HepG2 (cell line): ENCODE measurements around the gene TBKBP1. TPM values are rescaled to one million over a fixed set of nuclear protein-coding genes. Genes with fewer than 3 reads are reported as not detected.

ENCODE experiments used
- BHLHE40 ChIP-seq: IDR thresholded peaks from 2 replicates; pipeline ENCODE4 v1.6.1; 2011; ENCODE audit warnings: low read length, improper control_type of control experiment
- POLR2G ChIP-seq: fragments of 200-400 bp; formaldehyde crosslinking; IDR thresholded peaks from 2 replicates; pipeline ENCODE4 v1.6.1; 2018; ENCODE audit warnings: mild to moderate bottlenecking, low read depth, low read length, moderate library complexity
- RFXAP ChIP-seq: sonication (generic); formaldehyde crosslinking; IDR thresholded peaks from 2 replicates; pipeline ENCODE4 v1.4.0; 2020; ENCODE audit warnings: missing genetic modification reagents, borderline replicate concordance
- SALL2 ChIP-seq: sonication (generic); formaldehyde crosslinking; IDR thresholded peaks from 2 replicates; pipeline ENCODE4 v1.8.1; 2023; ENCODE audit warnings: mild to moderate bottlenecking, missing genetic modification reagents, inconsistent platforms
- SOX5 ChIP-seq: IDR thresholded peaks from 2 replicates; pipeline ENCODE4 v1.6.1; 2016; ENCODE audit warnings: borderline replicate concordance
- ZNF253 ChIP-seq: sonication (generic); formaldehyde crosslinking; IDR thresholded peaks from 2 replicates; pipeline ENCODE4 v1.8.0; 2022; ENCODE audit warnings: mild to moderate bottlenecking, missing genetic modification reagents, borderline replicate concordance
- ZNF460 ChIP-seq: sonication (generic); formaldehyde crosslinking; IDR thresholded peaks from 2 replicates; pipeline ENCODE4 v1.5.1; 2020; ENCODE audit warnings: missing genetic modification reagents, mild to moderate bottlenecking, borderline replicate concordance
- ZNF510 ChIP-seq: sonication (generic); formaldehyde crosslinking; IDR thresholded peaks from 2 replicates; pipeline ENCODE4 v1.4.0; 2020; ENCODE audit warnings: low read depth, mild to moderate bottlenecking, missing genetic modification reagents
- ZNF782 ChIP-seq: sonication (generic); formaldehyde crosslinking; IDR thresholded peaks from 2 replicates; pipeline ENCODE4 v1.4.0; 2020; ENCODE audit warnings: missing genetic modification reagents, mild to moderate bottlenecking, borderline replicate concordance
- polyA plus RNA-seq, 8 experiments: library from polyadenylated mRNA; depleted of rRNA in 3 of 8; stranded (reverse) in 7 of 8; unstranded in 1 of 8; fragments of >200 nt; fragmentation: Illumina TruSeq in 4 of 8; extraction: Trizol in 4 of 8; gene quantifications; 2 replicates each; pipeline versions ENCODE4 v1.2.1 to v1.2.3, GENCODE V29; 2011 to 2016; ENCODE audit warnings: low read depth in 4 of 8, missing spikeins in 1 of 8, mixed read lengths in 1 of 8; ENCODE audit not compliant: insufficient read depth in 1 of 8
- total RNA-seq, 5 experiments: library from RNA; depleted of rRNA; stranded (reverse); fragments of >200 nt; fragmentation: Illumina TruSeq; extraction: Trizol; gene quantifications; 2 replicates each; pipeline ENCODE4 v1.2.3, GENCODE V29; 2016; ENCODE audit warnings: low read depth in 1 of 5
- TF ChIP-seq, protein P1 (sequence below): IDR thresholded peaks from 2 replicates; pipeline ENCODE4 v1.6.1; 2016
- TF ChIP-seq, protein P2 (sequence below): sonication (generic); formaldehyde crosslinking; IDR thresholded peaks from 2 replicates; pipeline ENCODE4 v1.4.0; 2020; ENCODE audit warnings: mild to moderate bottlenecking, low read depth, missing genetic modification reagents
- TF ChIP-seq, protein P3 (sequence below): sonication (generic); formaldehyde crosslinking; IDR thresholded peaks from 2 replicates; pipeline ENCODE4 v1.9.0; 2021; ENCODE audit warnings: mild to moderate bottlenecking, missing genetic modification reagents

The TBKBP1 gene
- total and polyA plus RNA-seq, 2 of the 13 experiments (the other 11 are each of a cell fraction or from before 2014, with no cell fraction given) = 2.6 to 7.0 TPM

DNA sequence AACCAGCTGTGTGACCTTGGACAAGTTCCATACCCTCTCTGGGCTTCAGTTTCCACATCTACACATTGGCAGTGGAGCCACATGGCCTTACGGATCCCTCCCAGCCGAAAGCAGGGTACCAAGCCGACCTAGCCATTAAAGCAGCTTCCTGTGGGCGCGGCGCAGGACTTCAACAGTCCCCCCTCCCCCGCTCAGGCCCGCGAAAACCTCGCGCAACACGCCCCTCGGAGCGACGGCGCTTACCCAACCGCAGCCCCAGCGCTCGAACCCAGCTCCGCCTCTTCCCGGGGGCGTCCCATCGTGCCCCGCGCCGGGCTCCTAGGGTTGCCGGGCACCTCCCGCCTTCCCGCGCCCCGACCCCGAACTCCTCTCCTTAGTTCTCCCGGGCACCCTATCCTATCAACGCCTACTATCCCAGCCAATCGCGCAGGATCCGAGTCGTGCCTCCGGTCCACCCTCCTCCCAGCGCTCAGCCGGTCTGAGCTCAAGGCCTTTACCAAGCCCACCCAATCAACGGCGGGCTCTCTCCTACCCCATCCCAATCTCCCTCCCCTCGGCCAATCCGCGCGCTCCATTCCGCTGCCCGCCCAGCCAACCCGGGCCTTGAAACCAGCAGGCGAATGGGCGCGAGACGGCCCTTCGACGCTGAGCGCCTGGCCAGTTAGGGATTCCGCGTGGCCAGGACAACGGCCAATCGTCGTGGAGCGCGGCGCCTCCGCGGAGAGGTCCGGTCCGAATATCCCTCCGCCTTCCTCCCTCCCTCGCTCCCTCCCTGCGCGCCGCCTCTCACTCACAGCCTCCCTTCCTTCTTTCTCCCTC is 44.6 kb upstream of the TBKBP1 start, which contains the start of gene KPNB1 (continued):
- TF ChIP-seq, protein P1, sequence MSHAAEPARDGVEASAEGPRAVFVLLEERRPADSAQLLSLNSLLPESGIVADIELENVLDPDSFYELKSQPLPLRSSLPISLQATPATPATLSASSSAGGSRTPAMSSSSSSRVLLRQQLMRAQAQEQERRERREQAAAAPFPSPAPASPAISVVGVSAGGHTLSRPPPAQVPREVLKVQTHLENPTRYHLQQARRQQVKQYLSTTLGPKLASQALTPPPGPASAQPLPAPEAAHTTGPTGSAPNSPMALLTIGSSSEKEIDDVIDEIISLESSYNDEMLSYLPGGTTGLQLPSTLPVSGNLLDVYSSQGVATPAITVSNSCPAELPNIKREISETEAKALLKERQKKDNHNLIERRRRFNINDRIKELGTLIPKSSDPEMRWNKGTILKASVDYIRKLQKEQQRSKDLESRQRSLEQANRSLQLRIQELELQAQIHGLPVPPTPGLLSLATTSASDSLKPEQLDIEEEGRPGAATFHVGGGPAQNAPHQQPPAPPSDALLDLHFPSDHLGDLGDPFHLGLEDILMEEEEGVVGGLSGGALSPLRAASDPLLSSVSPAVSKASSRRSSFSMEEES (CRISPR knock-in tag) = peak; percentile 77
- 0 out of 2 replicates have a peak, but pooled peaks have one; percentile 82 for TF ChIP-seq ZNF510 (CRISPR knock-in tag)
- 0 out of 2 replicates have a peak, but pooled peaks have one; percentile 51 for TF ChIP-seq BHLHE40
- TF ChIP-seq, protein P2, sequence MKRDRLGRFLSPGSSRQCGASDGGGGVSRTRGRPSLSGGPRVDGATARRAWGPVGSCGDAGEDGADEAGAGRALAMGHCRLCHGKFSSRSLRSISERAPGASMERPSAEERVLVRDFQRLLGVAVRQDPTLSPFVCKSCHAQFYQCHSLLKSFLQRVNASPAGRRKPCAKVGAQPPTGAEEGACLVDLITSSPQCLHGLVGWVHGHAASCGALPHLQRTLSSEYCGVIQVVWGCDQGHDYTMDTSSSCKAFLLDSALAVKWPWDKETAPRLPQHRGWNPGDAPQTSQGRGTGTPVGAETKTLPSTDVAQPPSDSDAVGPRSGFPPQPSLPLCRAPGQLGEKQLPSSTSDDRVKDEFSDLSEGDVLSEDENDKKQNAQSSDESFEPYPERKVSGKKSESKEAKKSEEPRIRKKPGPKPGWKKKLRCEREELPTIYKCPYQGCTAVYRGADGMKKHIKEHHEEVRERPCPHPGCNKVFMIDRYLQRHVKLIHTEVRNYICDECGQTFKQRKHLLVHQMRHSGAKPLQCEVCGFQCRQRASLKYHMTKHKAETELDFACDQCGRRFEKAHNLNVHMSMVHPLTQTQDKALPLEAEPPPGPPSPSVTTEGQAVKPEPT (CRISPR knock-in tag) = peak; percentile 96; the same call in 1 of the 2 replicates
- no peak; the same call in 1 of the 2 replicates for TF ChIP-seq ZNF460
- TF ChIP-seq, protein P3, sequence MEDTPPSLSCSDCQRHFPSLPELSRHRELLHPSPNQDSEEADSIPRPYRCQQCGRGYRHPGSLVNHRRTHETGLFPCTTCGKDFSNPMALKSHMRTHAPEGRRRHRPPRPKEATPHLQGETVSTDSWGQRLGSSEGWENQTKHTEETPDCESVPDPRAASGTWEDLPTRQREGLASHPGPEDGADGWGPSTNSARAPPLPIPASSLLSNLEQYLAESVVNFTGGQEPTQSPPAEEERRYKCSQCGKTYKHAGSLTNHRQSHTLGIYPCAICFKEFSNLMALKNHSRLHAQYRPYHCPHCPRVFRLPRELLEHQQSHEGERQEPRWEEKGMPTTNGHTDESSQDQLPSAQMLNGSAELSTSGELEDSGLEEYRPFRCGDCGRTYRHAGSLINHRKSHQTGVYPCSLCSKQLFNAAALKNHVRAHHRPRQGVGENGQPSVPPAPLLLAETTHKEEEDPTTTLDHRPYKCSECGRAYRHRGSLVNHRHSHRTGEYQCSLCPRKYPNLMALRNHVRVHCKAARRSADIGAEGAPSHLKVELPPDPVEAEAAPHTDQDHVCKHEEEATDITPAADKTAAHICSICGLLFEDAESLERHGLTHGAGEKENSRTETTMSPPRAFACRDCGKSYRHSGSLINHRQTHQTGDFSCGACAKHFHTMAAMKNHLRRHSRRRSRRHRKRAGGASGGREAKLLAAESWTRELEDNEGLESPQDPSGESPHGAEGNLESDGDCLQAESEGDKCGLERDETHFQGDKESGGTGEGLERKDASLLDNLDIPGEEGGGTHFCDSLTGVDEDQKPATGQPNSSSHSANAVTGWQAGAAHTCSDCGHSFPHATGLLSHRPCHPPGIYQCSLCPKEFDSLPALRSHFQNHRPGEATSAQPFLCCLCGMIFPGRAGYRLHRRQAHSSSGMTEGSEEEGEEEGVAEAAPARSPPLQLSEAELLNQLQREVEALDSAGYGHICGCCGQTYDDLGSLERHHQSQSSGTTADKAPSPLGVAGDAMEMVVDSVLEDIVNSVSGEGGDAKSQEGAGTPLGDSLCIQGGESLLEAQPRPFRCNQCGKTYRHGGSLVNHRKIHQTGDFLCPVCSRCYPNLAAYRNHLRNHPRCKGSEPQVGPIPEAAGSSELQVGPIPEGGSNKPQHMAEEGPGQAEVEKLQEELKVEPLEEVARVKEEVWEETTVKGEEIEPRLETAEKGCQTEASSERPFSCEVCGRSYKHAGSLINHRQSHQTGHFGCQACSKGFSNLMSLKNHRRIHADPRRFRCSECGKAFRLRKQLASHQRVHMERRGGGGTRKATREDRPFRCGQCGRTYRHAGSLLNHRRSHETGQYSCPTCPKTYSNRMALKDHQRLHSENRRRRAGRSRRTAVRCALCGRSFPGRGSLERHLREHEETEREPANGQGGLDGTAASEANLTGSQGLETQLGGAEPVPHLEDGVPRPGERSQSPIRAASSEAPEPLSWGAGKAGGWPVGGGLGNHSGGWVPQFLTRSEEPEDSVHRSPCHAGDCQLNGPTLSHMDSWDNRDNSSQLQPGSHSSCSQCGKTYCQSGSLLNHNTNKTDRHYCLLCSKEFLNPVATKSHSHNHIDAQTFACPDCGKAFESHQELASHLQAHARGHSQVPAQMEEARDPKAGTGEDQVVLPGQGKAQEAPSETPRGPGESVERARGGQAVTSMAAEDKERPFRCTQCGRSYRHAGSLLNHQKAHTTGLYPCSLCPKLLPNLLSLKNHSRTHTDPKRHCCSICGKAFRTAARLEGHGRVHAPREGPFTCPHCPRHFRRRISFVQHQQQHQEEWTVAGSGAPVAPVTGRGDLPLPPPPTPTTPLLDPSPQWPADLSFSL (CRISPR knock-in tag) = no peak
- TF ChIP-seq RFXAP (CRISPR knock-in tag) = peak; percentile 99
- TF ChIP-seq SOX5 (CRISPR knock-in tag) = peak; percentile 70; the same call in 1 of the 2 replicates
- TF ChIP-seq ZNF782 (CRISPR knock-in tag) = peak; percentile 98
- peak; percentile 85 for TF ChIP-seq POLR2G
- peak; percentile 97 for TF ChIP-seq ZNF253 (CRISPR knock-in tag)
- TF ChIP-seq SALL2 (CRISPR knock-in tag) = peak; percentile 93
